Measurements from ENCODE around the gene KRT76. TPM values are rescaled to one million over a fixed set of nuclear protein-coding genes. Genes with fewer than 3 reads are reported as not detected.

KRT76 gene
- total RNA-seq, 2 experiments from 2014 or later = not detected

DNA sequence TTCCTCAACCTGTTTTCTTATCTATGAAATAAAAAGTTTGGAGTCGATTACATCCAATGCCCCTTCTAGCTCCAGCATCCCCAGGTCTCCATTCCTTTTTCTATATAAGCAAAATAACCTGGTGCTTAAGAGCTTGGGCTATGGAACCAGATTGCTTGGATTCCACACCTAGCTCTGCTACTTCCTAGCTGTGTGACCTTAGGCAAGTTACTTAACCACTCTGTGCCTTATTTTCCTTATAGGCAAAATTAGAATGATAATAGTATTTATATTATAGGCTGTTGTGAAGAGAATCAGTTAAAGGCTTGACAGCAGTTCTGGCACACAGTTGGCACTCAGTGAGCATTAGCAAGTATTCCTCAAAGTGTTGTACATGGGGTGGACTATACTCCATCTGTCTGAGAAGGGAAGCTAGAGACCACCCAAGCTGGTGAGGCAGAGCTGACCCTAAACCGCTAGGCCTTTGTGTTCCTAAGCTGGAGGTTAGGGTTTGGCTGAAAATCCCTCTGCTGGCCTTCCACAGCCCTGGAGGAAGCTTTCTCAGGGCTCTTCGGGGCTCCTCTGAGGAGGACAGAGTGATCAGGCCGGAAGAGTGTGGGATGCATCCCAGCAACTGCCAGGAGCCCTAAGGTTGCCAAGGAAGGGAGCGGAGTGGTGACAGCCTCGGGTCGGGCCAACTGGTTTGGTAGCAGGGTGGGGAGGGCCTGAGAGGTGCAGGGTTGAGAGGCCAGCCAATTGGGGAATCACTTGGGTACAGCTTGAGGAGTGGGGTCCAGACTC, 42.8 kb upstream of the KRT76 start:
- Mint-ChIP-seq H3K27me3 (peaks cover 1% of the 10 kb centered on the region), H3K9me3 (no peaks in the 10 kb centered on the region), H3K27ac (no peak overlapping the region), H3K36me3 (ENCODE audit: low read depth) (no peaks in the 10 kb centered on the region), H3K4me1 (ENCODE audit: low read depth) (peaks cover 10% of the 10 kb centered on the region), H3K4me3 (no peak overlapping the region)
- intact Hi-C loops (cut with micrococcal nuclease) = no loop called here
- no peak for ATAC-seq
- ChIA-PET POLR2A (no interaction called here), CTCF (interaction anchor here (1.0 to 1.4 kb wide), 4 partner anchors 51 to 160 kb away, joined by 3 to 4 read pairs (median 4); no protein-coding TSS in a partner anchor)
- no peak for DNase-seq
- TF ChIP-seq, protein P1, sequence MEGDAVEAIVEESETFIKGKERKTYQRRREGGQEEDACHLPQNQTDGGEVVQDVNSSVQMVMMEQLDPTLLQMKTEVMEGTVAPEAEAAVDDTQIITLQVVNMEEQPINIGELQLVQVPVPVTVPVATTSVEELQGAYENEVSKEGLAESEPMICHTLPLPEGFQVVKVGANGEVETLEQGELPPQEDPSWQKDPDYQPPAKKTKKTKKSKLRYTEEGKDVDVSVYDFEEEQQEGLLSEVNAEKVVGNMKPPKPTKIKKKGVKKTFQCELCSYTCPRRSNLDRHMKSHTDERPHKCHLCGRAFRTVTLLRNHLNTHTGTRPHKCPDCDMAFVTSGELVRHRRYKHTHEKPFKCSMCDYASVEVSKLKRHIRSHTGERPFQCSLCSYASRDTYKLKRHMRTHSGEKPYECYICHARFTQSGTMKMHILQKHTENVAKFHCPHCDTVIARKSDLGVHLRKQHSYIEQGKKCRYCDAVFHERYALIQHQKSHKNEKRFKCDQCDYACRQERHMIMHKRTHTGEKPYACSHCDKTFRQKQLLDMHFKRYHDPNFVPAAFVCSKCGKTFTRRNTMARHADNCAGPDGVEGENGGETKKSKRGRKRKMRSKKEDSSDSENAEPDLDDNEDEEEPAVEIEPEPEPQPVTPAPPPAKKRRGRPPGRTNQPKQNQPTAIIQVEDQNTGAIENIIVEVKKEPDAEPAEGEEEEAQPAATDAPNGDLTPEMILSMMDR (IDR thresholded peaks at IDR 0.05) = no peak

DNA sequence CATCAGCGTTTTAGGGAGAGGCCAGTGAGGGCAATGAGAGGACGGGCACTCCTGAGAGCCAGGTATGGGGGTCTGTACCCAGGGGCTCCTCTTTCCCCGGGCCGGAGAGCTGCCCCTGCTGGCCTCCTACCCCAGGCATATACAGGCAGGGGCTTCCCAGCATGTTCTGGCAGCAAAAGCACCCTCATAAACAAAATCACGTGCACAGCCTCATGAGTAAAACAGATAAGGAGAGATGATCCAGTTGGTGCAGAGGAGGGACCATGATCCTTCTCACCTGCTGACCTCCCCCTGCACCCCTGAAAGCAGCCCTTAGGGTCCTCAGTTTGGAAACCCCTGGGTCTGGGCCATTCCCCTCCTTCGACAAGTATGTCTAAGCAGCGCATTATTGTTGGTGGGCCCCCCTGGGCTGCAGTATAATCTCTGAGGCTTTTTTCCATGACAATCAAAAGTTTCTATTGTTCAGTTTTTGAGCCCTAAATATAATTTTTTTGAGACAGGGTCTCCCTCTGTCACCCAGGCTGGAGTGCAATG, 41.8 kb upstream of the KRT76 start:
- Mint-ChIP-seq H3K36me3 (ENCODE audit: low read depth) (no peaks in the 10 kb centered on the region), H3K27me3 (peaks cover 1% of the 10 kb centered on the region), H3K27ac (no peak overlapping the region), H3K9me3 (no peaks in the 10 kb centered on the region), H3K4me3 (no peak overlapping the region), H3K4me1 (ENCODE audit: low read depth) (peaks cover 10% of the 10 kb centered on the region)
- ATAC-seq (no peak), DNase-seq (no peak)
- ChIA-PET CTCF (interaction anchor here (1.0 to 1.4 kb wide), 2 partner anchors 52 to 66 kb away, joined by 3 to 4 read pairs; no protein-coding TSS in a partner anchor), POLR2A (no interaction called here)
- TF ChIP-seq, protein P1 (IDR thresholded peaks at IDR 0.05) = no peak
- intact Hi-C loops (cut with micrococcal nuclease) = no loop called here

DNA sequence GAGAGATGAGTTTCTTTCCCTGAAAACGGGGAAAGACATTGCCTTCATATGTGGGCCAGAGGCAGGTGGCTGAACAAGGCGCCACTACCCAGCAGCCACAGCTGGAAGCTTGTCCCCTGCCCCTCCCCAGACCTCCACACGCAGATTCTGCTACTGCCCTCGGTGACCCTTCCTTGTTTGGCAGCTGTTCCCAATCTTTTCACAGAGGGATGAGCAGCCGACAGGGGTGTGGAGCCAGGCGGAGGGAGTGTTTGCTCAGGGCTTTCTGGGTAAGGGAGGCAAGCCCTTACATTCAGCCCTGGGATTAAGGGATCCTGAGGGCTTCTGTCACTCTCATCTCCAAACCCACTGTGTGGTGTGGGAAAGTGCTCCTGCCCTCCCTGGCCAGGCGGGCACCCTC, 41.2 kb upstream of the KRT76 start:
- Mint-ChIP-seq H3K27ac (no peak overlapping the region), H3K4me1 (ENCODE audit: low read depth) (peaks cover 10% of the 10 kb centered on the region), H3K9me3 (no peaks in the 10 kb centered on the region), H3K4me3 (no peak overlapping the region), H3K36me3 (ENCODE audit: low read depth) (no peaks in the 10 kb centered on the region), H3K27me3 (peaks cover 1% of the 10 kb centered on the region)
- DNase-seq (no peak), ATAC-seq (no peak)
- intact Hi-C loops (cut with micrococcal nuclease) = no loop called here
- ChIA-PET CTCF (interaction anchor here (1.1 to 1.7 kb wide), 2 partner anchors 48 to 66 kb away, joined by 4 to 7 read pairs; no protein-coding TSS in a partner anchor), POLR2A (no interaction called here)
- TF ChIP-seq, protein P1 (IDR thresholded peaks at IDR 0.05) = no peak

DNA sequence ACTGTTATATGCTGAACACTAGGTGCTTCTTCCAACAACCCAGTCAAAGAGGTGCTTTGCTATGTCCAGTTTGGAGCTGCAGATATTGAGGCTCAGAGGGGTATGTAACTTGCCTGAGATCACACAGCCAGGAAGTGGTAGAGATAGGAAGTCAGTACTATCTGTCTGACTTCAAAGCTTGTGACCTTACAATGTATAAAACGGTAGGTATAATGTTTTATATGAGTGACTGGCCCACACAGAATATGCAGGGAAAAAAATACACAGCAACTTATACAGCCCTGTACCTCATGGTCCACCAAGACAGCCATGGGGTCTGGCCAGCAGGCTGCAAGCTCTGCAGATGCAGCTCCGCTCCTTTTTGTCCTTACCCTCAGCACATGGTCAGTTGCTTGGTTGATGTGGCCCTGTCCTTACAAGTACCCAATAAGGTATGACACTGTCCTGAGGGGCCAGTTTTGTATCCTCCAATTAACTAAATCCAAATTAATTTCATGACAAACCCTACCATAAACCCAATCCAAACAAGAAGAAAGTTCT, 40.6 kb upstream of the KRT76 start:
- peaks cover 10% of the 10 kb centered on the region for H3K4me1 Mint-ChIP-seq (ENCODE audit: low read depth)
- intact Hi-C loops (cut with micrococcal nuclease) = no loop called here
- TF ChIP-seq, protein P1 (IDR thresholded peaks at IDR 0.05) = no peak
- CTCF ChIA-PET = interaction anchor here (1.1 to 1.7 kb wide), 3 partner anchors 48 to 163 kb away, joined by 4 to 7 read pairs (median 4); no protein-coding TSS in a partner anchor
- no peak overlapping the region for H3K27ac Mint-ChIP-seq
- H3K9me3 Mint-ChIP-seq = no peaks in the 10 kb centered on the region
- H3K4me3 Mint-ChIP-seq = no peak overlapping the region
- DNase-seq (no peak), ATAC-seq (peak; percentile 68)
- H3K27me3 Mint-ChIP-seq = peaks cover 1% of the 10 kb centered on the region
- no peaks in the 10 kb centered on the region for H3K36me3 Mint-ChIP-seq (ENCODE audit: low read depth)
- POLR2A ChIA-PET = interaction anchor here (0.8 kb wide), 1 partner anchor 28 kb away, joined by 3 read pairs; no protein-coding TSS in a partner anchor
